ENCODE results near the gene LGR5. TPM values are rescaled to one million over a fixed set of nuclear protein-coding genes. Genes with fewer than 3 reads are reported as not detected.
A peak's percentile ranks its signal among the peaks of the same experiment; 100 is the strongest.

The LGR5 gene
- total and polyA plus RNA-seq, 2 donors (not counting 3 experiments of a cell fraction or from before 2014, with no cell fraction given): not detected

DNA sequence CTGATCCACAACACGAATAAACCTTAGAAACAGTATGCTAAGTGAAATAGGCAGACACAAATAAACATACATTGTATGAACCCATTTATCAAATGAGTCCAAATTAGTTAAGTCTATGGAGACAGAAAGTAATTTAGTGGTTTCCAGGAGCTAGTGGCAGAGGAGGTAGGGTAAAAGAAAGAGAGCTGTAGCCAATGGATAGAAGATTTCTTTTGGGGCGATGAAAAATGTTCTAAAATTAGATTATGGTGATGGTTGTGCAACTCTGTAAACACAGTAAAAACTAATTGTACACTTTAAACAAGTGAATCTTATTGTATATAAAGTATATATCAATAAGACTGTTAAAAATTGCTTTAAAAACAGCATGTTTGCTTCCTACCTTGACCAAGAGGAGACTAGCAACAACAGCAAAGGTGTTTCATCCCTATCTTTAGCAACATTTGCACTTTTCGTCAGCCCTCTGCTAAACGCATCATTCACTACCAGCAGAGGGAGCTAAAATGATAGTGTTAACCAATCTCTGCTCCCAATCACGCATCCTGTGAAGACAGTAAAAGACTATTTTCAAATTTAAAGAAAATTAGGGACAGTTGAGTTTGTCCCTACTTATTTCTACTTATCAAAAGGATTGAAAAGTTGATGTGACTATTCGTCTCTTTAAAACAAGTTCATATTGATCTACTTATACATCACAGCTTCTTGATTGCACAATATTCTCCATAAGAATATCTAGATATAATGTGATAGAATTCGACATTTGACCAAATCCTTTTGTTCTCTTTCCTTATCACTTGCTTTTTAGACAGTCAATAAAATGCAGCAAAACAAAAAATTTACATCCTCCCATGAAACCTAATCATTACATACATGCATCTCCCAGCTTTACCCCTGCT, 24.0 kb upstream of the LGR5 start:
- DNase-seq (ENCODE audit: low read depth, low spot score) (peak; percentile 49), FAIRE-seq (peak; percentile 40)
- no peaks in the 10 kb centered on the region for H3K9me3 ChIP-seq (replicated peaks; ENCODE audit: control insufficient read depth, insufficient read depth, low read length)
- no peaks in the 10 kb centered on the region for H3K9me1 ChIP-seq (replicated peaks; ENCODE audit: control insufficient read depth, extremely low read depth, insufficient read depth, low read length)
- no peak overlapping the region for H3K27ac ChIP-seq (ENCODE audit: insufficient read depth, low read depth, low read length)
- intact Hi-C loops (cut with micrococcal nuclease): loop anchor here (1.0 kb wide), 3 partner anchors 136 to 332 kb away; no protein-coding TSS in a partner anchor
- H3K79me2 ChIP-seq (ENCODE audit: control insufficient read depth, insufficient read depth, low read length): no peaks in the 10 kb centered on the region
- H2AFZ ChIP-seq (ENCODE audit: low read depth, low read length): no peak overlapping the region
- no peak overlapping the region for H3K4me3 ChIP-seq (replicated peaks in 1 of 3; ENCODE audit: insufficient read depth in 1 of 3, low read depth in 1 of 3, low read length in 3 of 3)
- TF ChIP-seq, protein P1, sequence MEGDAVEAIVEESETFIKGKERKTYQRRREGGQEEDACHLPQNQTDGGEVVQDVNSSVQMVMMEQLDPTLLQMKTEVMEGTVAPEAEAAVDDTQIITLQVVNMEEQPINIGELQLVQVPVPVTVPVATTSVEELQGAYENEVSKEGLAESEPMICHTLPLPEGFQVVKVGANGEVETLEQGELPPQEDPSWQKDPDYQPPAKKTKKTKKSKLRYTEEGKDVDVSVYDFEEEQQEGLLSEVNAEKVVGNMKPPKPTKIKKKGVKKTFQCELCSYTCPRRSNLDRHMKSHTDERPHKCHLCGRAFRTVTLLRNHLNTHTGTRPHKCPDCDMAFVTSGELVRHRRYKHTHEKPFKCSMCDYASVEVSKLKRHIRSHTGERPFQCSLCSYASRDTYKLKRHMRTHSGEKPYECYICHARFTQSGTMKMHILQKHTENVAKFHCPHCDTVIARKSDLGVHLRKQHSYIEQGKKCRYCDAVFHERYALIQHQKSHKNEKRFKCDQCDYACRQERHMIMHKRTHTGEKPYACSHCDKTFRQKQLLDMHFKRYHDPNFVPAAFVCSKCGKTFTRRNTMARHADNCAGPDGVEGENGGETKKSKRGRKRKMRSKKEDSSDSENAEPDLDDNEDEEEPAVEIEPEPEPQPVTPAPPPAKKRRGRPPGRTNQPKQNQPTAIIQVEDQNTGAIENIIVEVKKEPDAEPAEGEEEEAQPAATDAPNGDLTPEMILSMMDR (IDR thresholded peaks at IDR 0.05; ENCODE audit: extremely low read depth in 1 of 2, insufficient read depth in 1 of 2, low read depth in 1 of 2, low read length in 2 of 2): peak; percentile 55 to 67
- TF ChIP-seq GATA2 (IDR thresholded peaks at IDR 0.05; ENCODE audit: insufficient read depth, insufficient read length, low read depth, low read length) (no peak), POLR2AphosphoS5 (IDR thresholded peaks at IDR 0.05; ENCODE audit: insufficient read depth, low read depth, low read length) (no peak)
- ChIA-PET CTCF (interaction anchor here (0.7 to 4.4 kb wide), 15 partner anchors 10 to 341 kb away, joined by 3 to 189 read pairs (median 4); partner anchors contain the start of gene RAB21), POLR2A (no interaction called here)
- H3K4me1 ChIP-seq (ENCODE audit: control insufficient read depth, extremely low read depth, insufficient read depth, low read length): no peaks in the 10 kb centered on the region
- H3K9ac ChIP-seq (replicated peaks; ENCODE audit: extremely low read depth, insufficient read depth, low read length): no peak overlapping the region
- dilution Hi-C loops (cut with MboI; ENCODE audit: extremely low pct_ligation_motif_present, low sequenced_read_pairs): no loop called here
- no peaks in the 10 kb centered on the region for H3K36me3 ChIP-seq (ENCODE audit: control insufficient read depth in 2 of 2, extremely low read depth in 1 of 2, insufficient read depth in 2 of 2, low read length in 2 of 2)
- H3K4me2 ChIP-seq (ENCODE audit: insufficient read depth, low read length): no peak overlapping the region
- H4K20me1 ChIP-seq (replicated peaks; ENCODE audit: control insufficient read depth, extremely low read depth, insufficient read depth, low read length): no peaks in the 10 kb centered on the region
- H3K27me3 ChIP-seq (ENCODE audit: control insufficient read depth in 2 of 2, insufficient read depth in 2 of 2, low read length in 2 of 2): no peaks in the 10 kb centered on the region
- no TSS peak for BruUV-seq (replicated peaks)

All from endothelial cell of umbilical vein (primary cell).